Activated naive CD8-positive, alpha-beta T cell treated with anti-CD3 and anti-CD28 coated beads for 36 hours (primary cell): ENCODE data around the gene SPTA1. TPM values are rescaled to one million over a fixed set of nuclear protein-coding genes. Genes with fewer than 3 reads are reported as not detected.

Experiments used
- DNase-seq: peaks from one replicate; pipeline ENCODE4 v3.0.0; 2021
- H3K27ac Mint-ChIP-seq: one replicate; pipeline ENCODE4 v1.8.0; 2022; ENCODE audit warnings: mild to moderate bottlenecking, moderate library complexity, mixed read lengths
- H3K27me3 Mint-ChIP-seq: one replicate; pipeline ENCODE4 v1.8.0; 2022; ENCODE audit warnings: mild to moderate bottlenecking, mixed read lengths
- H3K36me3 Mint-ChIP-seq: one replicate; pipeline ENCODE4 v1.8.0; 2021; ENCODE audit warnings: mild to moderate bottlenecking, mixed read lengths
- H3K4me1 Mint-ChIP-seq: one replicate; pipeline ENCODE4 v1.8.0; 2021; ENCODE audit warnings: mixed read lengths
- H3K4me3 Mint-ChIP-seq: one replicate; pipeline ENCODE4 v1.8.0; 2022; ENCODE audit warnings: mild to moderate bottlenecking, moderate library complexity, mixed read lengths
- H3K9me3 Mint-ChIP-seq: one replicate; pipeline ENCODE4 v1.8.0; 2022; ENCODE audit warnings: mixed read lengths
- total RNA-seq, 2 experiments: library from RNA; stranded (reverse); gene quantifications; one replicate each; pipeline ENCODE4 v1.2.3, GENCODE V29; 2021

SPTA1 gene
- total RNA-seq, 2 experiments from 2014 or later, result not detected

GRCh38 chr1:158652721-158653334, 33.7 kb downstream of the SPTA1 start:
- H3K9me3 Mint-ChIP-seq, result no peaks in the 10 kb centered on the region
- no peak for DNase-seq
- H3K36me3 Mint-ChIP-seq, result no peaks in the 10 kb centered on the region
- H3K27me3 Mint-ChIP-seq, result peaks cover 8% of the 10 kb centered on the region
- H3K4me1 Mint-ChIP-seq, result peaks cover 2% of the 10 kb centered on the region
- H3K4me3 Mint-ChIP-seq, result no peak overlapping the region
- H3K27ac Mint-ChIP-seq, result no peak overlapping the region

DNA sequence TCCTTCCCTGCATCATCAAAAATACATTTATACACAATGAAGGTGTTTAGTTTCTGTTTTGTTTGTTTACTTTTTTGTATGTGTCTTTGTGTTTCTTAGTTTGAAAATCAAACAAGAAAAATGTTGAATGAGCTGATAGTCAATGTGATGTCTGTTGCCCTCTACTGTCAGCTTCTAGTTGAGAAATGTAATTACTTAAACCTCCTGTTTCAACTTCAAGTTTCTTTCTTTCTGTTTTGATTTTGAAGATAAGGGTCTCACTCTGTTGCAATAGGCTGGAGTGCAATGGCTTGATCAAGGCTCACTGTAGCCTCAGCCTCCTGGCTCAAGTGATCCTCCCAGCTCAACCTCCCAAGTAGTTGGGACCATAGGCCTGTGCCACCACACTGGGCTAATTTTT, 37.5 kb downstream of the SPTA1 start:
- Mint-ChIP-seq H3K27me3 (peaks cover 5% of the 10 kb centered on the region), H3K4me3 (no peak overlapping the region), H3K36me3 (no peaks in the 10 kb centered on the region), H3K27ac (no peak overlapping the region), H3K4me1 (peaks cover 7% of the 10 kb centered on the region), H3K9me3 (no peaks in the 10 kb centered on the region)
- DNase-seq, result no peak

DNA sequence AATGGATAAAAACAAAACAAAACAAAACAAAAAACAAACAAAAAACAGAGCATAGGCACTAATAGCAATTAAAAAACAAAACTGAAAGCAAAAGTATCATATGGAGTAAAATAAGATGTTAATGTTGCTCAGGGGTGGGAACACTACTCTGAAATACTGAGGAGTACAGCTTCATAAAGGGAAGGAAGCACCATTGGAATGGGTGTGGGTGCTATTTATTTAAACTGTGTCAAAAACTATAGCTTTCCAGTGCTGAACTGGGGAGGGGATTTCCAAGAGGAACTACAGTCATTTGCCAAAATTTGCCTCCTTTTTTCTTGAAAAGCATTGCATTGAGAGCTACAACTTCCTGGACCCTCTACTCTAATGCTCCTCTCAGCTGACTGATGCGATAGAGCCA, 40.0 kb downstream of the SPTA1 start:
- H3K27me3 Mint-ChIP-seq, result no peaks in the 10 kb centered on the region
- H3K4me3 Mint-ChIP-seq, result no peak overlapping the region
- DNase-seq, result no peak
- H3K4me1 Mint-ChIP-seq, result peaks cover 7% of the 10 kb centered on the region
- no peak overlapping the region for H3K27ac Mint-ChIP-seq
- no peaks in the 10 kb centered on the region for H3K36me3 Mint-ChIP-seq
- no peaks in the 10 kb centered on the region for H3K9me3 Mint-ChIP-seq

DNA sequence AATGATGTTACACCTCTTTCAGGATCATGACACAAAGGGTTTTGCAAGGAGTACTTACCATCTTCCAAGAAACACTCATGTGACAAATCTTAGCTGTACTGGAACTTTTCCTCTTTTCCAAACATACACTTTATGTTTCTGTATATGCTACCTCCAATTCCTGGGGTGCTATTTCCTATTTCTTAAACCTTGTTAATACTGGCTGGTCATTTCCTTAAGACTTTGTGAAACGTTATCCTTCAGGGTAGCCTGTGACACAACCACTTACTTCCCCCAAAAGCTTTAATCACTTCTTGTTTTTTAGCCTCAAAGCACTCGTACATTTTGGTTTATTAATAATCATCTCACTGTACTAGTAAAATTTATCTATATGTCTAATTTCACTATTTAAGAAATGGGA, 42.1 kb downstream of the SPTA1 start:
- Mint-ChIP-seq H3K27me3 (no peaks in the 10 kb centered on the region), H3K4me1 (peaks cover 7% of the 10 kb centered on the region), H3K9me3 (no peaks in the 10 kb centered on the region)

GRCh38 chr1:158638904-158639303, 47.6 kb downstream of the SPTA1 start:
- no peaks in the 10 kb centered on the region for H3K36me3 Mint-ChIP-seq
- no peak overlapping the region for H3K27ac Mint-ChIP-seq

More for the DNA sequence above, 42.1 kb downstream of the SPTA1 start:
- DNase-seq, result no peak
- Mint-ChIP-seq H3K4me3 (no peak overlapping the region), H3K27ac (no peak overlapping the region), H3K36me3 (no peaks in the 10 kb centered on the region)

DNA sequence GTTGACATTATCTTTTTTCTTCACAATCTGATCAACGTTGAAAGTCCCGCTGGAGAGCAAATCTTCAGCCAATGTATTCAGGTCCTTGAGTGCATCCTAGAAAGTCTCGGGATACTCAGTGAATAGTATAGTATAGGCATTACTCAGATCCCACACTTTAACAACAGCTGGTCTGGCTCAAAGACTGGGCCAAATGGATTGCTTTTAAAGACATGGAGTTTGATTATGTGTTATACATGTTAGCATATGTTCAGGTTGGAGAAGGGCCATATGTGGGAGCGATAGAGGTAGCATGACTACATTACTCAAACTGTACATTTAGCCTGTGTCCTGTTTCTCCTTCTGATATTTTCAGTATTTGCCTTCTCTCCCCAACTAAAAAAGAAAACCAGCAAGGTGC, 48.4 kb downstream of the SPTA1 start:
- Mint-ChIP-seq H3K27ac (no peak overlapping the region), H3K4me1 (no peaks in the 10 kb centered on the region), H3K9me3 (no peaks in the 10 kb centered on the region), H3K36me3 (no peaks in the 10 kb centered on the region), H3K27me3 (no peaks in the 10 kb centered on the region), H3K4me3 (no peak overlapping the region)
- DNase-seq, result no peak

More at GRCh38 chr1:158638904-158639303, 47.6 kb downstream of the SPTA1 start:
- Mint-ChIP-seq H3K4me1 (no peaks in the 10 kb centered on the region), H3K9me3 (no peaks in the 10 kb centered on the region), H3K27me3 (no peaks in the 10 kb centered on the region), H3K4me3 (no peak overlapping the region)
- DNase-seq, result no peak

DNA sequence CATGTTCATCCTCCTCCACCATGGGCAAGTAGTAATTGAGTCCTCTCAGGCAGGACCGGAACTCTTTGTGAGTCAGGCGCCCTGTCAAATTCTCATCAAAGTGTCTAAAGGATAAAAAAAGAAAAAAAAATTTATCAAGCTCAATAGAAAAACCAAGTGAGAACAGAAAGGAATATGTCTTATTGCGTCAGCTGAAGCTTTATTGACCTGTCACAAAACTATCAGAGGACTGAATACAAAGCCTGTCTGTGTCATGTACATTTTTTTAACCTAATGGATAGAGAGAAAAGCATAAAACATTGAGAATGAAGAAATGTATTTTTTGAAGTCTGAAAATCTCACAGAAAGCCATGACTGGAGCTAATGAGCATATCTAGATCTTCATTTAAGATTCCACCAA, 72.8 kb downstream of the SPTA1 start:
- H3K4me3 Mint-ChIP-seq, result no peak overlapping the region
- H3K4me1 Mint-ChIP-seq, result peaks cover 2% of the 10 kb centered on the region
- DNase-seq, result no peak
- H3K27me3 Mint-ChIP-seq, result peaks cover 9% of the 10 kb centered on the region
- no peaks in the 10 kb centered on the region for H3K9me3 Mint-ChIP-seq
- H3K27ac Mint-ChIP-seq, result no peak overlapping the region
- no peaks in the 10 kb centered on the region for H3K36me3 Mint-ChIP-seq

GRCh38 chr1:158611916-158612315, 74.6 kb downstream of the SPTA1 start:
- Mint-ChIP-seq H3K9me3 (no peaks in the 10 kb centered on the region), H3K27ac (no peak overlapping the region), H3K4me3 (no peak overlapping the region), H3K36me3 (no peaks in the 10 kb centered on the region), H3K27me3 (peaks cover 9% of the 10 kb centered on the region), H3K4me1 (peaks cover 2% of the 10 kb centered on the region)
- DNase-seq, result no peak

- no peak overlapping the region for H3K4me3 Mint-ChIP-seq
- H3K36me3 Mint-ChIP-seq, result no peaks in the 10 kb centered on the region
- no peak overlapping the region for H3K27ac Mint-ChIP-seq
- H3K4me1 Mint-ChIP-seq, result peaks cover 2% of the 10 kb centered on the region
- H3K9me3 Mint-ChIP-seq, result no peaks in the 10 kb centered on the region
- no peak for DNase-seq
- peaks cover 5% of the 10 kb centered on the region for H3K27me3 Mint-ChIP-seq
Observed at GRCh38 chr1:158607296-158607695, 79.2 kb downstream of the SPTA1 start.

DNA sequence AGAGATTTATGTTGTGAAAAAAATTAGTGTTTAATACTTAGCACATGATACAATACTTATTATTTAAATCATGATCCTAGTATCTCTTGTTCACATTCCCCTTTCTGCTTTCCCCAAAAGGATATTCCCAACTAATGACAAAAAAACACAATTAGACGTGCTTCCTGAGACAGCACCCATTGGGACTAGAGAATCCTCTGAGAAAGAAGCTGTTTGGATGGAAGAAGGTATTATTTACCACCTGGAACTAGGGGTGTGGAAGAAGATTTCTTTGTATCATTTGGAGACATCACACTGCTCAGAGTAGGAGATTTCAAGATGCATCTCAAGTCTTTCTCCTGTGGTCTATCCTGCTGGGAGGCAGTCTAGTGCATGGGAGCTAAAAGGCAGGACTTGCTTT, 81.5 kb downstream of the SPTA1 start, which contains the start of gene OR10Z1:
TSS of gene OR10Z1 (plus strand) at position 301 of the 400 bp plus-strand sequence. CDS start 1,171 bp downstream, outside the sequence.
- no peaks in the 10 kb centered on the region for H3K9me3 Mint-ChIP-seq
- H3K27ac Mint-ChIP-seq, result no peak within 1 kb of the TSS
- no peak for DNase-seq
- H3K4me1 Mint-ChIP-seq, result no peaks in the 10 kb centered on the region
- no peak within 1 kb of the TSS for H3K4me3 Mint-ChIP-seq
- peaks cover 6% of the 10 kb centered on the region for H3K27me3 Mint-ChIP-seq
- H3K36me3 Mint-ChIP-seq, result no peaks in the 10 kb centered on the region

GRCh38 chr1:158600735-158601134, 85.8 kb downstream of the SPTA1 start:
- H3K36me3 Mint-ChIP-seq, result no peaks in the 10 kb centered on the region
- DNase-seq, result no peak
- H3K4me1 Mint-ChIP-seq, result no peaks in the 10 kb centered on the region
- H3K9me3 Mint-ChIP-seq, result peaks cover 20% of the 10 kb centered on the region
- H3K4me3 Mint-ChIP-seq, result no peak overlapping the region
- no peak overlapping the region for H3K27ac Mint-ChIP-seq
- H3K27me3 Mint-ChIP-seq, result peaks cover 14% of the 10 kb centered on the region

DNA sequence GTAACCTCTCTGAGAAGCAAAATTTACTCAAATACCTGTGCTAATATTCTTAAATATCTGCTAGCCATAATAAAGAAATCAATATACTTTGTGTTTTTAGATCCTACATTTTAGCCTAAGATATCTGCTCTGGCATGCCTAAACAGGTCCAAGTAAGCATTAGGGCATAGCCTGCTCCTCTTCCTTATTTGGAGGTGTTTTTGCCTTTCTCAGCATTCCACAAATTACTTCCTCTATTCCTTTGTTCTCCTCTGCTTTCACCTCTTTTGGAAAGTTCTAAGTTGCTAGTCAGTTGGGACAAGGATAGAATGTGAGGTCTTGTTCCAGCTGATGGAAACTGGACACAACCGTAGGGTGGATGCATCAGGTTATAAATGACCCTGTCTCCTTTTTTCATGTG, 99.6 kb downstream of the SPTA1 start:
- Mint-ChIP-seq H3K27ac (no peak overlapping the region), H3K4me1 (no peaks in the 10 kb centered on the region)

GRCh38 chr1:158583962-158584361, 102.6 kb downstream of the SPTA1 start:
- Mint-ChIP-seq H3K27ac (no peak overlapping the region), H3K4me1 (no peaks in the 10 kb centered on the region), H3K27me3 (no peaks in the 10 kb centered on the region), H3K9me3 (peaks cover 7% of the 10 kb centered on the region), H3K36me3 (no peaks in the 10 kb centered on the region), H3K4me3 (no peak overlapping the region)
- DNase-seq, result no peak

More for the DNA sequence above, 99.6 kb downstream of the SPTA1 start:
- DNase-seq, result no peak
- Mint-ChIP-seq H3K4me3 (no peak overlapping the region), H3K9me3 (peaks cover 7% of the 10 kb centered on the region), H3K36me3 (no peaks in the 10 kb centered on the region), H3K27me3 (peaks cover 3% of the 10 kb centered on the region)

GRCh38 chr1:158579733-158580132, 106.8 kb downstream of the SPTA1 start, which contains the start of gene OR10X1:
TSS of gene OR10X1 (minus strand) at chr1:158579899. CDS start at chr1:158579899, 0 bp downstream.
- Mint-ChIP-seq H3K36me3 (no peaks in the 10 kb centered on the region), H3K4me1 (no peaks in the 10 kb centered on the region), H3K27ac (no peak within 1 kb of the TSS), H3K4me3 (no peak within 1 kb of the TSS), H3K27me3 (peaks cover 3% of the 10 kb centered on the region), H3K9me3 (no peaks in the 10 kb centered on the region)
- no peak for DNase-seq

DNA sequence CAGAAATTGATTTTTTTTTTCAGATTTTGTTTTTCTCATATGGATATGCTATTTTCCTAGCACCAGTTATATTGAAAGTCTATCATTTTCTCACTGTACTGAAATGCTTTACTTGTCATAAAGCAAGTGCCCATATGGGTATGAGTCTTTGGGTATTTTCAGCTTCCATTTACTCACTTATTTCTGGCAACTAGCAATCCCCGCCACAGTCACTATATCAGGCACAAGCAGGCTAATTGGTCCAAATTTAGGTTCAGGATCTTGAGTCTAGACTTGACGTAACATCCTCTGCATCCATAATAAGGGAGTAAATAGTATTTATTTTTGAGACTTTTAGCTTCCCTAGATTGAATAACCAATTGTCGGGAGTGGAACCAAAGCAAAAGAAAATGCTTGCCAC, 109.0 kb downstream of the SPTA1 start:
- Mint-ChIP-seq H3K4me1 (no peaks in the 10 kb centered on the region), H3K4me3 (no peak overlapping the region), H3K27ac (no peak overlapping the region), H3K9me3 (no peaks in the 10 kb centered on the region), H3K36me3 (no peaks in the 10 kb centered on the region), H3K27me3 (peaks cover 7% of the 10 kb centered on the region)
- DNase-seq, result no peak

- Mint-ChIP-seq H3K4me3 (no peak overlapping the region), H3K4me1 (no peaks in the 10 kb centered on the region), H3K27ac (no peak overlapping the region), H3K36me3 (no peaks in the 10 kb centered on the region), H3K27me3 (peaks cover 11% of the 10 kb centered on the region), H3K9me3 (no peaks in the 10 kb centered on the region)
- no peak for DNase-seq
Observed at GRCh38 chr1:158572226-158572625, 114.3 kb downstream of the SPTA1 start.
